ENCODE measurements around the gene HDAC4. TPM values are rescaled to one million over a fixed set of nuclear protein-coding genes. Genes with fewer than 3 reads are reported as not detected.

Gene HDAC4
- total and polyA plus RNA-seq, 4 donors: 6.8 to 75.5 (median 30.2) TPM

DNA sequence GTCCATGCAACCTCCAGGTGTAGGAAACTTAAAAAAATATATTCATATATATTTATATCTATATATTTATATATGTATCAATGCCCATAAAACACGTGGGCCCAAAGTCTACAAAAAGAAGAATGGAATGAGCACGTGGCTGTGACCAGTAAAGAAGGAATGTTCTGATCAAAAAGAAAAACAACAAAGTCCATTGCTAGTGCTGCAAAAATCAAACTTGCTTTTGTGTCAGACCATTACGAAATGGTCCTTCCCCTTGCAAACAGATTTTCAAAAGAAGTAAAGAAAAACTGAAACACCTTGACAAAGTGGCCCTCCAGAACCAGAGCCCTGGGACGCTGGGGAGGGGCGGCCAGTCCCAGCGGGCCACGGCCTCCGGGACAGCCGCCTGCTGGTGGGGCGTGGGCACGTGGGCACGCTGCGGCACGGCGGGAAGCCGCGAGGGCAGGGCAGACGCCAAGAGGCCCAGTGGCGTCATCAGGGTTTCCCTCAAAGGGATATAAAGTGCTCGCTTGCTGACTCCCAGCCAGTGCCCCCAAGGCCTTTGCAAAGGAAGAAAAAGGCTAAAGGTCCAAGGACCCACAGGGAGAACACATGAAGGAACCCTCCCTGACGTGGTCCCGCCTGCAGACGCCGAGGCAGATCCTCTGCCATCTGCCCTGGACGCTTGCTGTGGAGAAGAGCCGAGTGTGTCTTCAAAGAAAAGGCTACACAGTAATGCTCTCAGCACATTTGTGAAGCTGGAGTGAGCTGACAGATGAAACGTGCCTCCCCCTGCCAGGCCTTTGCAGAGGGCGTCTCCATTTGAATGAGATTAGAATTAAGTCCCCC is 351.2 kb downstream of the HDAC4 start:
- no peak overlapping the region for H3K27ac ChIP-seq (ENCODE audit: low read depth in 1 of 2, low read length in 2 of 2)
- peaks cover 0 to 4% of the 10 kb centered on the region in 2 donors for H3K36me3 ChIP-seq (ENCODE audit: control insufficient read depth in 1 of 2, insufficient read depth in 2 of 2, low read length in 1 of 2)
- ATAC-seq (ENCODE audit: low FRiP score) (no peak), DNase-seq (peak in 1 of 2 donors; percentile 53)
- no peaks in the 10 kb centered on the region for H3K27me3 ChIP-seq (ENCODE audit: control insufficient read depth in 1 of 2, insufficient read depth in 2 of 2, low read length in 1 of 2)
- no peaks in the 10 kb centered on the region for H3K4me1 ChIP-seq (ENCODE audit: control insufficient read depth in 1 of 2, insufficient read depth in 2 of 2, low read length in 2 of 2)
- 87 to 92% methylated on average over 27 to 28 of the region's 28 CpGs for WGBS, 2 donors
- H3K9me3 ChIP-seq (ENCODE audit: control insufficient read depth, low read length): no peaks in the 10 kb centered on the region
- no peak overlapping the region for H3K4me3 ChIP-seq (ENCODE audit: low read length in 2 of 2)
- intact Hi-C loops (cut with DNase I): no loop called here

DNA sequence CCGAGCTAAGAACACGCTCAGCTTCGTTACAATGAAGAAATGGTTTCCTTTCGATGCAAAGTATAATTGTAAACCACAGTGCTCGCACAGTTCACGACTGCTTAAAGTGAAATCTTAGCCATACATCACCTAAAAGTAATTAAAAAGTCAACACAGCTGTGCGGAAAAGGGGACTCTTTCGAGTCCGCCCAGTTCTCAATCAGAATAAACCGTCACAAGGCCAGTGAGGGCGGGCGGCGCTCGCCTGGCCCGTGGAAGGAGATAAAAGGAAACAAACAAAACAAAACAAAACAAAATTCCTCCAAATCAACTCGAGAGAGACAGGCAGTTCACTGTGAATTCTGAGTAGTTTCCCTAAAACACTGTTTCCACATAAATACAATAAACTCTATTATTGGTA is 352.1 kb downstream of the HDAC4 start:
- H3K27me3 ChIP-seq (ENCODE audit: control insufficient read depth in 1 of 2, insufficient read depth in 2 of 2, low read length in 1 of 2): no peaks in the 10 kb centered on the region
- DNase-seq (peak in 1 of 2 donors; percentile 28), ATAC-seq (ENCODE audit: low FRiP score) (no peak)
- intact Hi-C loops (cut with DNase I): no loop called here
- no peaks in the 10 kb centered on the region for H3K36me3 ChIP-seq (ENCODE audit: control insufficient read depth in 1 of 2, insufficient read depth in 2 of 2, low read length in 1 of 2)
- no peak overlapping the region for H3K27ac ChIP-seq (ENCODE audit: low read depth in 1 of 2, low read length in 2 of 2)
- no peak overlapping the region for H3K4me3 ChIP-seq (ENCODE audit: low read length in 2 of 2)
- WGBS, 2 donors: 74 to 84% methylated on average over 16 of the region's 16 CpGs
- no peaks in the 10 kb centered on the region for H3K9me3 ChIP-seq (ENCODE audit: control insufficient read depth, low read length)
- no peaks in the 10 kb centered on the region for H3K4me1 ChIP-seq (ENCODE audit: control insufficient read depth in 1 of 2, insufficient read depth in 2 of 2, low read length in 2 of 2)

DNA sequence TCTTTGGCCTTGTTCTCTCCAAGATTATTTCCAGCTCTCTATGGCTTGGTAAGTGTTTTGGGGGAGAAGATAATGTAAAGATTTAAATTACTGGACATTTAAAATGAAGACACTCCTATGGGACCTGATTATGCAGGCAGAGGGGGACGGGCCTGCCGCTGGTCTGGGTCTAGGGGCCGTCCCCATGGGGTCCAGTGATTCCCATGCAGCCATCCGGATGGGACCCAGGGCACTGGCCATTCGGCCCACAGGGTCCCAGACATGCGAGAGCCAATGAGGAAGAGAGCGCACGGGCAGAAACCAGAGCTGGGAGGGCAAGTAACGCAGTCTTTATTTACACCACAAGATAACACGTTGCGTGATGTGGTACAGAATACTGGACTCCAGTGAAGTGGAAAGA is 353.0 kb downstream of the HDAC4 start:
- Histone ChIP-seq H3K36me3 (ENCODE audit: control insufficient read depth in 1 of 2, insufficient read depth in 2 of 2, low read length in 1 of 2) (no peaks in the 10 kb centered on the region), H3K4me1 (ENCODE audit: control insufficient read depth in 1 of 2, insufficient read depth in 2 of 2, low read length in 2 of 2) (no peaks in the 10 kb centered on the region), H3K27ac (ENCODE audit: low read depth in 1 of 2, low read length in 2 of 2) (no peak overlapping the region), H3K27me3 (ENCODE audit: control insufficient read depth in 1 of 2, insufficient read depth in 2 of 2, low read length in 1 of 2) (no peaks in the 10 kb centered on the region), H3K9me3 (ENCODE audit: control insufficient read depth, low read length) (no peaks in the 10 kb centered on the region), H3K4me3 (ENCODE audit: low read length in 2 of 2) (no peak overlapping the region)
- DNase-seq: peak in 1 of 2 donors; percentile 43
- intact Hi-C loops (cut with DNase I): no loop called here
- WGBS, 2 donors: 95 to 97% methylated on average over 11 of the region's 11 CpGs
- ATAC-seq (ENCODE audit: low FRiP score): no peak

DNA sequence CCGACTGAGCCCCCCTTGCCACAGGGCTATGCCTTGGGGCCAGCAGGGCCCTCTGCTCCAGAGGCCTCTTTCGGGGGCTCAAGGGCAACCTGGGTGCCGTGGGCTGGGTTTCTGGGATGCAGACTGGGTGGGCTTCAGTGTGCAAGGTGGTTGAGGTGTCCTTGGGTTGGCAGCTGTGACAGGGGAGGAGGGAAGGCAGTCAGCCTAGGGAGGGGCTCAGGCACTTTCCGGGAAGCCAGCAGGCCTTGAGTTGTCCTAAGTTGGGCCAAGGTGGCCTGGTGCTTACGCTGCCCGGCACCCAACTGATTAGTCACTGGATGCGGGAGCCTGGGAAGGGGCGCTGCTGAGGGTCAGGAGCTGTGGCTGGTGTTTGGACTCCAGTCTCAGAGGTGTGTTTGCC is 353.4 kb downstream of the HDAC4 start:
- Histone ChIP-seq H3K4me3 (ENCODE audit: low read length in 2 of 2) (no peak overlapping the region), H3K27me3 (ENCODE audit: control insufficient read depth in 1 of 2, insufficient read depth in 2 of 2, low read length in 1 of 2) (no peaks in the 10 kb centered on the region), H3K4me1 (ENCODE audit: control insufficient read depth in 1 of 2, insufficient read depth in 2 of 2, low read length in 2 of 2) (no peaks in the 10 kb centered on the region), H3K36me3 (ENCODE audit: control insufficient read depth in 1 of 2, insufficient read depth in 2 of 2, low read length in 1 of 2) (no peaks in the 10 kb centered on the region), H3K9me3 (ENCODE audit: control insufficient read depth, low read length) (no peaks in the 10 kb centered on the region), H3K27ac (ENCODE audit: low read depth in 1 of 2, low read length in 2 of 2) (no peak overlapping the region)
- intact Hi-C loops (cut with DNase I): no loop called here
- DNase-seq: peak in 1 of 2 donors; percentile 70
- 93 to 95% methylated on average over 8 of the region's 8 CpGs for WGBS, 2 donors
- peak; percentile 29 for ATAC-seq (ENCODE audit: low FRiP score)

DNA sequence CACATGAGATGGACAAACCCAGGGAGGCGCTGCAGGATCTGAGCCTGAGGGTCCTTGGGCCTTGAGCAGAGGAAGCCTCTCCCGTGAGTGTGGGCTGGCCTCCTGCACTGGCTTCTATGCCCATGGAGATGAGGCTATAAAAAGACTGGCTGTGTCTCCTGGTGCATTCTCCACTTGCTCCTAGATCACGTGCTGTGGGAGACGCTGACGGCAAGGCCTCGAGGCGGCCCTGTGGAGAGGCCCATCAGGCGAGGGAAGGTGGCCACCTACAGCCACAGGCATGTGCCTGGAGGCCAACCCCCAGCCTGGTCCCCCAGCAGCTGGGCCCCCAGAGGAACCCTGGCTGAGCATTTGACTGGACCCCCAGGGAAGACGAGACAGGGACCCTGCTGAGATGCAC is 354.0 kb downstream of the HDAC4 start:
- Histone ChIP-seq H3K27me3 (ENCODE audit: control insufficient read depth in 1 of 2, insufficient read depth in 2 of 2, low read length in 1 of 2) (no peaks in the 10 kb centered on the region), H3K4me3 (ENCODE audit: low read length in 2 of 2) (no peak overlapping the region), H3K36me3 (ENCODE audit: control insufficient read depth in 1 of 2, insufficient read depth in 2 of 2, low read length in 1 of 2) (no peaks in the 10 kb centered on the region), H3K4me1 (ENCODE audit: control insufficient read depth in 1 of 2, insufficient read depth in 2 of 2, low read length in 2 of 2) (no peaks in the 10 kb centered on the region), H3K9me3 (ENCODE audit: control insufficient read depth, low read length) (no peaks in the 10 kb centered on the region), H3K27ac (ENCODE audit: low read depth in 1 of 2, low read length in 2 of 2) (no peak overlapping the region)
- DNase-seq: peak in 1 of 2 donors; percentile 56
- peak; percentile 24 for ATAC-seq (ENCODE audit: low FRiP score)
- WGBS, 2 donors: 93 to 95% methylated on average over 9 of the region's 9 CpGs
- intact Hi-C loops (cut with DNase I): no loop called here

DNA sequence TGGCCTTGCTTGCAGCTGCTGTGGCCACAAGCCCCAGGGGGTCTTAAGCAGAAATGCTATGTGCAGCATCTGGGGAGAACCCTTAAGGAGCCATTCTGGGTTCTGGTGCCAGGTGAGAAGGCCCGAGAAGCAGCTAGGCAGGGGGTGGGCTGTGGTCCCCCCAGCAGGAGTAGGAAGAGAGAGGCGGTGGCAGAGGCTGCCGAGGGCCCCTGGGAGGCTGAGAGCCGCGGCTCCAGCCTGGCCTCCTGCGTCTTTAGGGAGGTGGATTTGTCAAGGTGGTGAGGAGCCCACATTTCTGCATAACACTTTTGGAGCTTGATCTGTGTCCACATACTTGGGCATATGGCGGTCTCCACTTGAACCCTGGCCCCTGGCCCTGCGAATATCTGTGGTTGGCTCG is 356.5 kb downstream of the HDAC4 start:
- WGBS, 2 donors: 79 to 86% methylated on average over 9 of the region's 9 CpGs
- ATAC-seq (ENCODE audit: low FRiP score): no peak
- H3K4me3 ChIP-seq (ENCODE audit: low read length in 2 of 2): no peak overlapping the region
- DNase-seq: peak in 1 of 2 donors; percentile 30
- H3K9me3 ChIP-seq (ENCODE audit: control insufficient read depth, low read length): no peaks in the 10 kb centered on the region
- H3K27ac ChIP-seq (ENCODE audit: low read depth in 1 of 2, low read length in 2 of 2): no peak overlapping the region
- no peaks in the 10 kb centered on the region for H3K36me3 ChIP-seq (ENCODE audit: control insufficient read depth in 1 of 2, insufficient read depth in 2 of 2, low read length in 1 of 2)
- H3K4me1 ChIP-seq (ENCODE audit: control insufficient read depth in 1 of 2, insufficient read depth in 2 of 2, low read length in 2 of 2): no peaks in the 10 kb centered on the region
- intact Hi-C loops (cut with DNase I): no loop called here
- no peaks in the 10 kb centered on the region for H3K27me3 ChIP-seq (ENCODE audit: control insufficient read depth in 1 of 2, insufficient read depth in 2 of 2, low read length in 1 of 2)

DNA sequence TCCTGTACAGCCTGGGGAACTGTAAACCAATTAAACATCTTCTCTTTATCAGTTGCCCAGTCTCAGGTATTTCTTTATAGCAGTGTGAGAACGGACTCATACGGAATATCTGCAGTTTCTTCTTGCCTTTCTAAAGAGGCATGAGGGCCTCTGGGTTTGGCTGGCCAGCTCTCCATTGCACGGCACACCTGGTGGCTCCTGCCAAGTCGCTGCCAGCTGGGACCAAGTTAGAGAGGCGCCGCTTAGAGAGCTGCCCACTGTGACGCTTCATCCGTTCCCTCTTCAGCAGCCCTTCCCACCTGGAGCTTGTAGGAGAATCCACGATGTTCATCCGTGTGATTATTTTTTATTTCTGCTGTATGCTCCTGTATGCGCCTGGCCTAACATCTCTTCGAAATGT is 357.5 kb downstream of the HDAC4 start:
- H3K27ac ChIP-seq (ENCODE audit: low read depth in 1 of 2, low read length in 2 of 2): no peak overlapping the region
- no peak overlapping the region for H3K4me3 ChIP-seq (ENCODE audit: low read length in 2 of 2)
- intact Hi-C loops (cut with DNase I): no loop called here
- WGBS, 2 donors: 93 to 94% methylated on average over 12 of the region's 12 CpGs
- no peaks in the 10 kb centered on the region for H3K9me3 ChIP-seq (ENCODE audit: control insufficient read depth, low read length)
- no peaks in the 10 kb centered on the region for H3K27me3 ChIP-seq (ENCODE audit: control insufficient read depth in 1 of 2, insufficient read depth in 2 of 2, low read length in 1 of 2)
- ATAC-seq (ENCODE audit: low FRiP score): no peak
- H3K36me3 ChIP-seq (ENCODE audit: control insufficient read depth in 1 of 2, insufficient read depth in 2 of 2, low read length in 1 of 2): no peaks in the 10 kb centered on the region
- H3K4me1 ChIP-seq (ENCODE audit: control insufficient read depth in 1 of 2, insufficient read depth in 2 of 2, low read length in 2 of 2): no peaks in the 10 kb centered on the region
- peak in 1 of 2 donors; percentile 39 for DNase-seq

DNA sequence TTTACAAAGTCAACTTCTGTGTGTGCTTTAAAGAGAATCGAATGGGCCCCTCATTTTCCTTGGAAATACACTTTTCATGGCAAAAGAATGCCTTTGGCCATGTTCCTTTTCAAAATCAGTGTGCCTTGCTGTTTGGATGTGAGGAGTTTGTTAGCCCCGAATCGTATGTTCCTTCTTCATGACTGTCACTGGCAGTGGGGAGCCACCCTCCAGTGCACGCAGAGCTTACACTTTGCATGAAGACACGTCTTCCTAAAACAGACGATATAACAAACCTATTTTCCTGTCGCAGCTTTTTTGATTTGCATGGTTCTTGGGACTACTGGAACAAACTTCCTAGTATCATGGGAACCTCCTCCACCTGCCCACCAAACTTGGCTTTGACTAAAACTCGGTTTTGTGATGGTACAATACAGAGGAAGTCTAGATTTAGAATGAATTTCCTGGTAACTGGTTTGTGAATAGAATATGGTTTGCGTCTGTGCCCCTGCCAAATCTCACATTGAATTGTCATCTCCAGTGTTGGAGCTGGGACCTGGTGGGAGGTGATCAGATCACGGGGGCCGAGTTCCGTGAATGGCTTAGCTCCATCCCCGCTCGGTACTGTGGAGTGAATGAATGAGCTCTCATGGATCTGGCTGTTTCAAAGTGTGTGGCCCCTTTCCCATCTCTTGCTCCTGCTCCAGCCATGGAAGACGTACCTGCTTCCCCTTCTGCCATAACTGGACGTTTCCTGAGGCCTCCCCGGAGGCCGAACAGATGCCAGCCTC is 358.1 kb downstream of the HDAC4 start:
- ATAC-seq (ENCODE audit: low FRiP score) (no peak), DNase-seq (peak in 1 of 2 donors; percentile 23)
- no peaks in the 10 kb centered on the region for H3K27me3 ChIP-seq (ENCODE audit: control insufficient read depth in 1 of 2, insufficient read depth in 2 of 2, low read length in 1 of 2)
- no peak overlapping the region for H3K4me3 ChIP-seq (ENCODE audit: low read length in 2 of 2)
- intact Hi-C loops (cut with DNase I): no loop called here
- no peaks in the 10 kb centered on the region for H3K4me1 ChIP-seq (ENCODE audit: control insufficient read depth in 1 of 2, insufficient read depth in 2 of 2, low read length in 2 of 2)
- H3K27ac ChIP-seq (ENCODE audit: low read depth in 1 of 2, low read length in 2 of 2): no peak overlapping the region
- no peaks in the 10 kb centered on the region for H3K36me3 ChIP-seq (ENCODE audit: control insufficient read depth in 1 of 2, insufficient read depth in 2 of 2, low read length in 1 of 2)
- no peaks in the 10 kb centered on the region for H3K9me3 ChIP-seq (ENCODE audit: control insufficient read depth, low read length)
- 82 to 88% methylated on average over 18 of the region's 18 CpGs for WGBS, 2 donors
